ENCODE measurements around the gene UGT1A8.
"Not testable (repeated sequence)": the region's sequence is repeated elsewhere in the genome, so short reads cannot be mapped to it uniquely, and the experiment has no call there.

UGT1A8 gene

GRCh38 chr2:233654501-233654900, 37.1 kb downstream of the UGT1A8 start:
- Mint-ChIP-seq H3K27me3 (peaks cover 40 to 67% of the 10 kb centered on the region in 2 donors), H3K4me3 (no peak overlapping the region), H3K36me3 (ENCODE audit: insufficient read depth) (no peaks in the 10 kb centered on the region), H3K9me3 (no peaks in the 10 kb centered on the region), H3K27ac (peak overlapping the region in 1 of 2 donors; percentile 39), H3K4me1 (ENCODE audit: low read depth in 2 of 2) (peaks cover 0 to 8% of the 10 kb centered on the region in 2 donors)
- ATAC-seq (replicated peaks), result peak; percentile 22
- DNase-seq, result no peak

- Mint-ChIP-seq H3K27ac (peak overlapping the region in 1 of 2 donors; percentile 39), H3K27me3 (peaks cover 46 to 69% of the 10 kb centered on the region in 2 donors), H3K36me3 (ENCODE audit: insufficient read depth) (no peaks in the 10 kb centered on the region), H3K4me1 (ENCODE audit: low read depth in 2 of 2) (peaks cover 0 to 8% of the 10 kb centered on the region in 2 donors), H3K9me3 (no peaks in the 10 kb centered on the region), H3K4me3 (no peak overlapping the region)
- no peak for DNase-seq
- ATAC-seq (replicated peaks), result no peak
Observed at GRCh38 chr2:233655043-233655442, 37.6 kb downstream of the UGT1A8 start.

GRCh38 chr2:233655943-233656342, 38.5 kb downstream of the UGT1A8 start:
- not testable (repeated sequence) for H3K4me3 Mint-ChIP-seq; H3K36me3 Mint-ChIP-seq (ENCODE audit: insufficient read depth); H3K4me1 Mint-ChIP-seq (ENCODE audit: low read depth in 2 of 2); H3K27ac Mint-ChIP-seq; ATAC-seq (replicated peaks); H3K9me3 Mint-ChIP-seq; DNase-seq
- peaks cover 55 to 69% of the 10 kb centered on the region in 2 donors for H3K27me3 Mint-ChIP-seq

- Mint-ChIP-seq H3K4me3 (no peak overlapping the region), H3K4me1 (ENCODE audit: low read depth in 2 of 2) (peaks cover 0 to 8% of the 10 kb centered on the region in 2 donors), H3K9me3 (no peaks in the 10 kb centered on the region), H3K27me3 (peaks cover 60 to 68% of the 10 kb centered on the region in 2 donors), H3K27ac (no peak overlapping the region), H3K36me3 (ENCODE audit: insufficient read depth) (no peaks in the 10 kb centered on the region)
- ATAC-seq (replicated peaks) (no peak), DNase-seq (no peak)
Observed at GRCh38 chr2:233656443-233656842, 39.0 kb downstream of the UGT1A8 start.

- Mint-ChIP-seq H3K27me3 (peaks cover 54 to 62% of the 10 kb centered on the region in 2 donors), H3K9me3 (no peaks in the 10 kb centered on the region), H3K4me3 (no peak overlapping the region), H3K4me1 (ENCODE audit: low read depth in 2 of 2) (peaks cover 0 to 8% of the 10 kb centered on the region in 2 donors), H3K36me3 (ENCODE audit: insufficient read depth) (no peaks in the 10 kb centered on the region), H3K27ac (no peak overlapping the region)
- DNase-seq (no peak), ATAC-seq (replicated peaks) (no peak)
Observed at GRCh38 chr2:233658610-233659009, 41.2 kb downstream of the UGT1A8 start.

GRCh38 chr2:233663911-233664310, 46.5 kb downstream of the UGT1A8 start:
- DNase-seq (no peak), ATAC-seq (replicated peaks) (no peak)
- no peaks in the 10 kb centered on the region for H3K4me1 Mint-ChIP-seq (ENCODE audit: low read depth in 2 of 2)
- H3K27ac Mint-ChIP-seq, result no peak overlapping the region
- no peaks in the 10 kb centered on the region for H3K36me3 Mint-ChIP-seq (ENCODE audit: insufficient read depth)
- H3K4me3 Mint-ChIP-seq, result no peak overlapping the region
- H3K9me3 Mint-ChIP-seq, result peaks cover 0 to 2% of the 10 kb centered on the region in 2 donors
- H3K27me3 Mint-ChIP-seq, result peaks cover 58 to 66% of the 10 kb centered on the region in 2 donors

- peaks cover 0 to 2% of the 10 kb centered on the region in 2 donors for H3K9me3 Mint-ChIP-seq
- no peak overlapping the region for H3K4me3 Mint-ChIP-seq
- no peaks in the 10 kb centered on the region for H3K36me3 Mint-ChIP-seq (ENCODE audit: insufficient read depth)
- H3K27me3 Mint-ChIP-seq, result peaks cover 56 to 59% of the 10 kb centered on the region in 2 donors
- DNase-seq (no peak), ATAC-seq (replicated peaks) (no peak)
- no peaks in the 10 kb centered on the region for H3K4me1 Mint-ChIP-seq (ENCODE audit: low read depth in 2 of 2)
- no peak overlapping the region for H3K27ac Mint-ChIP-seq
Observed at GRCh38 chr2:233668605-233669260, 51.3 kb downstream of the UGT1A8 start.

GRCh38 chr2:233671290-233672161, 54.1 kb downstream of the UGT1A8 start, which contains the start of gene UGT1A9:
TSS of gene UGT1A9 (plus strand) at chr2:233671898. CDS start at chr2:233671935, 37 bp downstream.
- Mint-ChIP-seq H3K9me3 (peaks cover 0 to 2% of the 10 kb centered on the region in 2 donors), H3K4me3 (no peak within 1 kb of the TSS), H3K4me1 (ENCODE audit: low read depth in 2 of 2) (no peaks in the 10 kb centered on the region), H3K36me3 (ENCODE audit: insufficient read depth) (no peaks in the 10 kb centered on the region), H3K27ac (no peak within 1 kb of the TSS), H3K27me3 (peaks cover 43 to 66% of the 10 kb centered on the region in 2 donors)
- ATAC-seq (replicated peaks) (no peak), DNase-seq (no peak)

GRCh38 chr2:233672886-233673285, 55.5 kb downstream of the UGT1A8 start:
- H3K27me3 Mint-ChIP-seq, result peaks cover 54 to 73% of the 10 kb centered on the region in 2 donors
- DNase-seq (no peak), ATAC-seq (replicated peaks) (no peak)
- no peak overlapping the region for H3K4me3 Mint-ChIP-seq
- H3K4me1 Mint-ChIP-seq (ENCODE audit: low read depth in 2 of 2), result no peaks in the 10 kb centered on the region
- H3K36me3 Mint-ChIP-seq (ENCODE audit: insufficient read depth), result no peaks in the 10 kb centered on the region
- H3K9me3 Mint-ChIP-seq, result peaks cover 0 to 2% of the 10 kb centered on the region in 2 donors
- no peak overlapping the region for H3K27ac Mint-ChIP-seq

GRCh38 chr2:233673896-233674295, 56.5 kb downstream of the UGT1A8 start:
- Mint-ChIP-seq H3K27me3 (peaks cover 57 to 70% of the 10 kb centered on the region in 2 donors), H3K27ac (no peak overlapping the region), H3K36me3 (ENCODE audit: insufficient read depth) (no peaks in the 10 kb centered on the region), H3K4me3 (no peak overlapping the region), H3K9me3 (no peaks in the 10 kb centered on the region), H3K4me1 (ENCODE audit: low read depth in 2 of 2) (no peaks in the 10 kb centered on the region)
- no peak for DNase-seq
- no peak for ATAC-seq (replicated peaks)

GRCh38 chr2:233674314-233674713, 56.9 kb downstream of the UGT1A8 start:
- no peak for DNase-seq
- no peak for ATAC-seq (replicated peaks)
- peaks cover 61 to 71% of the 10 kb centered on the region in 2 donors for H3K27me3 Mint-ChIP-seq
- no peaks in the 10 kb centered on the region for H3K4me1 Mint-ChIP-seq (ENCODE audit: low read depth in 2 of 2)
- no peak overlapping the region for H3K27ac Mint-ChIP-seq
- no peak overlapping the region for H3K4me3 Mint-ChIP-seq
- H3K9me3 Mint-ChIP-seq, result no peaks in the 10 kb centered on the region
- no peaks in the 10 kb centered on the region for H3K36me3 Mint-ChIP-seq (ENCODE audit: insufficient read depth)

- ATAC-seq (replicated peaks) (no peak), DNase-seq (no peak)
- Mint-ChIP-seq H3K27me3 (peaks cover 64 to 72% of the 10 kb centered on the region in 2 donors), H3K36me3 (ENCODE audit: insufficient read depth) (no peaks in the 10 kb centered on the region), H3K4me1 (ENCODE audit: low read depth in 2 of 2) (no peaks in the 10 kb centered on the region), H3K27ac (no peak overlapping the region), H3K9me3 (no peaks in the 10 kb centered on the region), H3K4me3 (no peak overlapping the region)
Observed at GRCh38 chr2:233674995-233675394, 57.6 kb downstream of the UGT1A8 start.

- H3K27ac Mint-ChIP-seq, result no peak overlapping the region
- no peaks in the 10 kb centered on the region for H3K9me3 Mint-ChIP-seq
- no peak for DNase-seq
- no peaks in the 10 kb centered on the region for H3K36me3 Mint-ChIP-seq (ENCODE audit: insufficient read depth)
- H3K27me3 Mint-ChIP-seq, result peaks cover 55 to 68% of the 10 kb centered on the region in 2 donors
- no peak overlapping the region for H3K4me3 Mint-ChIP-seq
- no peaks in the 10 kb centered on the region for H3K4me1 Mint-ChIP-seq (ENCODE audit: low read depth in 2 of 2)
- no peak for ATAC-seq (replicated peaks)
Observed at GRCh38 chr2:233676046-233676445, 58.6 kb downstream of the UGT1A8 start.
